T-helper 17 cell (primary cell): ENCODE measurements around the gene TFE3. TPM values are rescaled to one million over a fixed set of nuclear protein-coding genes. Genes with fewer than 3 reads are reported as not detected.
"Not testable (repeated sequence)": the region's sequence is repeated elsewhere in the genome, so short reads cannot be mapped to it uniquely, and the experiment has no call there.

Experiments
- ATAC-seq: fragments of 150-1000 bp; cut with Tn5 transposase; 2 replicates; pipeline ENCODE4 v1.10.0; 2021; ENCODE audit warnings: mild to moderate bottlenecking, moderate library complexity
- DNase-seq, 3 donors: peaks; one replicate each; pipeline versions ENCODE4 v3.0.0 to v3.0.0-alpha.2; 2020 to 2021
- H3K9me3 ChIP-seq: one replicate; pipeline ENCODE4 v1.7.0; 2013; ENCODE audit warnings: low read length, mild to moderate bottlenecking; ENCODE audit not compliant: control insufficient read depth, poor library complexity, severe bottlenecking
- H3K27ac Mint-ChIP-seq: one replicate; pipeline ENCODE4 v1.8.0; 2022; ENCODE audit warnings: mild to moderate bottlenecking, moderate library complexity, mixed read lengths
- H3K27me3 Mint-ChIP-seq: one replicate; pipeline ENCODE4 v1.8.0; 2022; ENCODE audit warnings: mixed read lengths
- H3K36me3 Mint-ChIP-seq: one replicate; pipeline ENCODE4 v1.8.0; 2022; ENCODE audit warnings: low read depth, mixed read lengths
- H3K4me1 Mint-ChIP-seq: one replicate; pipeline ENCODE4 v1.8.0; 2022; ENCODE audit warnings: mild to moderate bottlenecking, mixed read lengths
- H3K4me3 Mint-ChIP-seq: one replicate; pipeline ENCODE4 v1.8.0; 2022; ENCODE audit warnings: mild to moderate bottlenecking, moderate library complexity, mixed read lengths
- total RNA-seq, 4 donors: library from RNA in 2 of 4; stranded (reverse) in 2 of 4; gene quantifications; one replicate each; pipeline ENCODE4 v1.2.3 and lab custom pipeline; 2022 to 2026

Gene TFE3
- total RNA-seq, 2 donors from 2014 or later = 38.9 to 46.4 TPM

DNA sequence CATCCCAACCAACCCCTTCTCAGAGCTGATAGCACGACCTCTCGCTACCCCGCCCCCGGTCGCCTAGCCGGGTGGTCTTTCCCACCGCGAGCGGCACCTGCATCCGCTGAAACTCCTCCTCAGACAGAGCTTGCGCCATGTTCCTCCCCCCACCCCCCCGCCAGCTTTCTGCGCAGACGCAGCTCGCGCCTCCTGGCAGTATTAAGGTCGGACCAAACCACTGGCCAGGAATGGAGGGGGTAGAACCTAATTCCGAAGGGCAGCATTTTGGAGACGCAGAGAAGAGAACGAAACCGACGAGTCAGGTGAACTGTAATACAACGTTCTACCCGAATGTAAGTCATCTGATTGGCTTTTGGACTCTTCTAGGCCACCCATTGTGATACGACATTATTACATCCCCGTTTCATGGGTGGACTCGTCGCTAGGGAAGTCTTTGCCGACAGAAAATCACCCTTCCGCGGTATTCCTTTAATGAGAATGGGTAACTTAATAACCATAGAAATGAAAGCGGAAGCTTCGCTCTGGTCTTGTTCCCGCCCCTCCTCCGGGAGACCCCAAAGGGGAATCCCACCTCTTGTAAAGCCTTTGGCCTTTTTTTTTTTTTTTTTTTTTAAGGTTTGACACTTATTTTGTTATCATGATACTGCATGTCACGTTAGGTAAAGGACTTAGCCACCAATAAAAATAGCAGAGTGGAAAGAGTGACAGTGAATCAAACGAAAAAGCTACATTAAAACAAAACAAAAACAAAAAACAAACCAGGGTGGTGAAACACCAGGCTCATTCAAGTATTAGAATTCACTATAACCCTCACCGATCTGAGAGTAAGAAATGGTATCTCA, 40.8 kb downstream of the TFE3 start, which contains the start of gene GRIPAP1:
GRIPAP1 (minus strand) TSS at position 174 of the 845 bp plus-strand sequence; CDS start at position 139, 35 bp downstream.
- H3K4me3 Mint-ChIP-seq = peak within 1 kb of the TSS; percentile 95
- H3K27ac Mint-ChIP-seq = peak within 1 kb of the TSS; percentile 99
- peak; percentile 82 for ATAC-seq
- DNase-seq = peak; percentile 56 to 69 (median 59)
- H3K9me3 ChIP-seq = no peaks in the 10 kb centered on the region
- H3K27me3 Mint-ChIP-seq = no peaks in the 10 kb centered on the region
- H3K36me3 Mint-ChIP-seq = peaks cover 8% of the 10 kb centered on the region
- peaks cover 20% of the 10 kb centered on the region for H3K4me1 Mint-ChIP-seq

DNA sequence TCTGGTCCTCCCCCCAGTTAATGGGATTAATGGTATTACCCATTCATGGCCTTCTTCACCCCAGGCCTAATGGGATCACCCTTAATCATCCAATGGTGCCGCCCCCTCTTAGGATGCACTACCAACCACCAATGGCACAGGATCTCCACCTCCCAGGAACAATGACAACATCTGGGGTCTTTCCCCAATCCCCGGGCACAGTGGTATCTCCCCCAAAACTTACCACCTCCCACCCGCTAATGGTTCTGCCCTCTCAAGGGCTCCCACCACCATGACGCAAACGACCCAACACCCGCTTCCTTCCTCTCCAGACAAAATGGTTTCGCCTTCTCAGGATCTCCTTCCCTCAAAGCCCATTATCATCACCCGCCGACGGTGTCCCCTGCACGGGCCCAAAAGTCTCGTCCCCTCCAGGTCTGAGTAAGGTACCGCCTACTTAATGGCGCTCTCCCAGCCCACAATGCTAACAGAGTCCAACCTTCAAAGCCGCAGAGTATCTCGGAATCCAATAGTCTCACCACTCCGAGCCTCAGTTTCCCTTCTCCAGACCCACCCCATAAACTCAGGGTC, 41.6 kb downstream of the TFE3 start:
- no peaks in the 10 kb centered on the region for H3K9me3 ChIP-seq
- peak; percentile 63 for ATAC-seq
- H3K36me3 Mint-ChIP-seq = peaks cover 9% of the 10 kb centered on the region
- H3K27me3 Mint-ChIP-seq = no peaks in the 10 kb centered on the region
- H3K4me3 Mint-ChIP-seq = peak overlapping the region; percentile 95
- peaks cover 24% of the 10 kb centered on the region for H3K4me1 Mint-ChIP-seq
- H3K27ac Mint-ChIP-seq = peak overlapping the region; percentile 99
- peak; percentile 27 to 57 (median 39) for DNase-seq

DNA sequence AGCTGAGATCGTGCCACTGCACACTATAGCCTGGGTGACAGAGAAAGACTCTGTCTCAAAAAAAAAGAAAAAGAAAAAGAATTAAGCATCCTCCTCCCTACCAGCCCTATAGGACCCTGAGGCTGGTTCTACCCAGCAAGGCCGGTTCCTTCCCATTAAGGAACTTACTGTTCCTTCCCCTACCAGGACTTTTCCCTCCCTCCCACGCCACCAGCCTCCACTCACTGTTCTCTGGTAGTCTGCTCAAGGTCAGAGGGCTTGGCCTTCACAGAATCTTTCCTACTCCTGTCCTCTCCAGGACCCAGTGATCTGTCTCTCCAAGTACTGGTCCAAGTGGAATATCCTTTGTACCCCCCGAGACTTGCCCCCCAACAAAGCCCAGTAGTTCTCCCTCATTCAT, 42.5 kb downstream of the TFE3 start:
- no peaks in the 10 kb centered on the region for H3K9me3 ChIP-seq
- H3K27ac Mint-ChIP-seq = peak overlapping the region; percentile 99
- ATAC-seq = no peak
- peak overlapping the region; percentile 95 for H3K4me3 Mint-ChIP-seq
- DNase-seq = no peak
- no peaks in the 10 kb centered on the region for H3K27me3 Mint-ChIP-seq
- H3K4me1 Mint-ChIP-seq = peaks cover 26% of the 10 kb centered on the region
- peaks cover 9% of the 10 kb centered on the region for H3K36me3 Mint-ChIP-seq

DNA sequence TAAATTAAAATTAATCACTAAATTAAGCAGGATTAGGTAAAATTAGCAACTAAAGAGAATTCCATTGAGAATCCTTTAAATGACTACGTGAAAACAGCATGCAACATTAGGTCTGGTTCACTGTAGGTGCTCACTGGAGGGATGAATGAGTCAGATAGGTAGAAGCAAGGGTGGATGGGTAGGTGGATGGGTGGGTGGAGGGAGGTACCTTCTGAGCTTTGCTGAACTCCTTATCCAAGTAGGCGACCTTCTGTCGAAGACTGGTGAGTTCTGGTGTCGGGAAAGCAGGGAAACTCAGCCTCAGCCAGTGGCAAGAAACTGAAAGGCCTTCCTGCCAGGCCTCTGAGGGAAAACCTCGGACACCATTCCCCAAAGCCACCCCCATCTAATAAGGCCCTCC, 44.1 kb downstream of the TFE3 start:
- Mint-ChIP-seq H3K27me3 (no peaks in the 10 kb centered on the region), H3K4me1 (peaks cover 29% of the 10 kb centered on the region), H3K4me3 (no peak overlapping the region), H3K27ac (no peak overlapping the region), H3K36me3 (peaks cover 9% of the 10 kb centered on the region)
- ATAC-seq (no peak), DNase-seq (no peak)
- H3K9me3 ChIP-seq = no peaks in the 10 kb centered on the region

DNA sequence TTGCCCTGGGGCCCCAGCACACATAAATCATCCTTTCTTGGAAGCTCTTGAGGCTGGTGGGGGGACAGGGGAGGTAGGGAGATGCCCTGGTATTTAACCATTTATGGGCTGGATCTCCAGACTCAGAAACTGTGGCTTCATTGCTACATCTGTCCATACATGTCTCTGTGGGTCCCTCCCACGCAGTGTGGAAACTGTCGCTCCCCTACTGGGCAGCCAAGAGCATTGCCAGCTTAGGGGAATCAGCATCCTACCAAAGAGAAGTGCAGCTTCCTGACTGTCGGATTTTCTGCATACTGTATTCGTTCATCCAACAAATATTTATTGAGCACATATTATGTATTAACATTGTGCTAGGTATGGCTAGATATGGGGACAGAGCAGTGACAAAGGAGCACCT, 44.8 kb downstream of the TFE3 start:
- Mint-ChIP-seq H3K27me3 (no peaks in the 10 kb centered on the region), H3K27ac (peak overlapping the region; percentile 44), H3K4me1 (peaks cover 29% of the 10 kb centered on the region), H3K36me3 (peaks cover 9% of the 10 kb centered on the region), H3K4me3 (no peak overlapping the region)
- DNase-seq (no peak), ATAC-seq (no peak)
- no peaks in the 10 kb centered on the region for H3K9me3 ChIP-seq

DNA sequence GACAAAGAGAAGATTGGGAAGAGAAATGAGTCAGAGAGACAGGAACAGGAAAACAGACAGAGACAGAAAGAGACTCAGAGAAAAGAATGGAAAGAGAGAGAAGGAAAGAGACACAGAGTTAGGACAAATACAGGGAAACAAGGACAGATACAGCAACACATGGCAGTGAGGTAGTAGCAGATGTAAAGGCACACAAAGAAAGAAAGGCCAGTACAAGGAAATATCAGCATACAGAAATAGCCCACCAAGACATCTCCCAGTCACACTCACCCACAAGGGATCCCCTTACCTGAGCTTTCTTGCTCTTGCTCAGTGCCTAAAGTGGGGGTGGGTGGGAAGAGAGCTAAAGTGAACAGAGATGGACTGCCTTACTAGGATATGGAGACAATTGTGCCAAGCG, 45.3 kb downstream of the TFE3 start:
- H3K9me3 ChIP-seq = no peaks in the 10 kb centered on the region
- DNase-seq (no peak), ATAC-seq (no peak)
- no peaks in the 10 kb centered on the region for H3K27me3 Mint-ChIP-seq
- H3K36me3 Mint-ChIP-seq = peaks cover 9% of the 10 kb centered on the region
- no peak overlapping the region for H3K4me3 Mint-ChIP-seq
- peak overlapping the region; percentile 44 for H3K27ac Mint-ChIP-seq
- H3K4me1 Mint-ChIP-seq = peaks cover 29% of the 10 kb centered on the region

DNA sequence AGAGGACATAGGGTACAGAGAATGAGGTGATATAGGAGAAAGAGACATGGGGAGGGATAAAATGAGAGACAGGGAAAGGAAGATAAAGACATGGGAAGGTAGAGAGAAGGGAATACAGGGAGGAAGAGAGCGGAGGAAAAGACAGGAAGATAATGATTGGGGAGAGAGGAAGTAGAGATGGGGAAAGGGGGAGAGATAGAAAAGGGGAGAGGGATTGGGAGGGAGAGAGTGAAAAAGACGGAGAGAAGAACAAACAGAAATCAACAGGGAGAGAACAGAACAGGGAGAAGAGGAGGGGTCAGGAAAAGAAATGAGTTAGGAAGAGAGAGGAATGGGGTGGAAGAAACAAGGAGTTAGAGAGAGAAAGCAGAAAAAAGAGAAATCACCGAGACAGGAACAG, 45.7 kb downstream of the TFE3 start:
- ATAC-seq = no peak
- Mint-ChIP-seq H3K4me3 (no peak overlapping the region), H3K27ac (no peak overlapping the region), H3K36me3 (peaks cover 9% of the 10 kb centered on the region), H3K27me3 (no peaks in the 10 kb centered on the region), H3K4me1 (peaks cover 29% of the 10 kb centered on the region)
- no peak for DNase-seq
- no peaks in the 10 kb centered on the region for H3K9me3 ChIP-seq

DNA sequence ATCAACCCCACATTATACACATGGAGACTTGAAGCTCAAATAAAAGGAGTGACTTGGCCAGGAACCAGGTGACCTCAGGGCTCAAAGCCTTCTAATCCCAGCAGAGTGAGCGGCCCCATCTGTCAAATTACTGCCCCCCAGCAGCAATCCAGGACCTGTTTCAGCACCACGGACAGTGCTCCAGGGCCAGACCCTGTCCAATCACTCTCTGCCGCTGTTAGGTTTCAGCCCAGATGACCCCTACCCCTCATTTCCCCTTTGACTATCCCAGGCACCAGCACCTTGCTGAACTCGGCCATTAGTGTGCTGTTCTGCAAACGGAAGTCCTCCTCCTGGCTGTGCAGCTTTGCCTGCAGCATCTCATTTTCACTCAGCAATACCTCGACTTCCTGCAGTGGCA, 46.2 kb downstream of the TFE3 start:
- H3K27me3 Mint-ChIP-seq = no peaks in the 10 kb centered on the region
- DNase-seq = no peak
- peaks cover 9% of the 10 kb centered on the region for H3K36me3 Mint-ChIP-seq
- no peak overlapping the region for H3K27ac Mint-ChIP-seq
- H3K9me3 ChIP-seq = no peaks in the 10 kb centered on the region
- ATAC-seq = no peak
- H3K4me1 Mint-ChIP-seq = peaks cover 28% of the 10 kb centered on the region
- no peak overlapping the region for H3K4me3 Mint-ChIP-seq

DNA sequence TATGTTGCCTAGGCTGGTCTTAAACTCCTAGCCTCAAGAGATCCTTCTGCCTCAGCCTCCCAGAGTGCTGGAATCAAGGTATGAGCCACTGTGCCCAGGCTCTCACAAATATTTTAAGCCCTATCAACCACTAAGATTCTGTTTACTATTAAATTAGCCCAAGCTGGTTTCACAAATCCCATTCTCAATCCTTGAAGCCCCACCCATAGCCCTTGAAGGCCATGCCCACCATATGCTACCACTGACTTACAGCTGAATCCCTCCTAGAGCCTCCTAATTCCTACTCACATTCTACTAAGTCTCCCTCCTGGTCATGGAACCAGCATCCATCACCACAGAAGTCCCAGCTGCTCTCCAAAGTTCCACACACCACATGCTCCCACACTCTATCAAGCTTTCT, 50.8 kb downstream of the TFE3 start:
- ATAC-seq = no peak
- Mint-ChIP-seq H3K36me3 (peaks cover 1% of the 10 kb centered on the region), H3K27ac (peak overlapping the region; percentile 74), H3K27me3 (no peaks in the 10 kb centered on the region), H3K4me1 (peaks cover 13% of the 10 kb centered on the region), H3K4me3 (no peak overlapping the region)
- H3K9me3 ChIP-seq = no peaks in the 10 kb centered on the region
- no peak for DNase-seq

DNA sequence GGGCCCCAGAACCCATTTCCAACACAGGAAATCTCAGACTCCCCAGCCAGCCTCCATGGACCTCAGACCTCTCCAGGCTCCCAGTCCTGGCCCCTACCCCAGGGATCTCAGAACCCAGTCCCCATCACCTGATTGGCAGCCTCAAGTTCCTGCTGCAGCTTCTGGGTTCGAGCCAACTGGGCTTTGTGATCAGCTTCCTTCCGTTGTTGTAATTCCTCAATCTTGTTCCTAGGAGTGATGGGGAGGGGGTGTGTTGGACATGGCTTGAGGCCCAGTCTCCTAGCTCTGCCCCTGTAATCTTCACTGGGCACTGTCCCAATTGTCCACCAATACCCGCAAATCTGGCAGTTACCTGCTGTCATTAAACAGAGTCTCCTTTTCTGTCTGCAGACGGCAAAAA, 53.7 kb downstream of the TFE3 start:
- Mint-ChIP-seq H3K4me3 (no peak overlapping the region), H3K27me3 (no peaks in the 10 kb centered on the region), H3K27ac (peak overlapping the region; percentile 45), H3K4me1 (peaks cover 4% of the 10 kb centered on the region), H3K36me3 (peaks cover 2% of the 10 kb centered on the region)
- no peak for DNase-seq
- no peak for ATAC-seq
- H3K9me3 ChIP-seq = no peaks in the 10 kb centered on the region

DNA sequence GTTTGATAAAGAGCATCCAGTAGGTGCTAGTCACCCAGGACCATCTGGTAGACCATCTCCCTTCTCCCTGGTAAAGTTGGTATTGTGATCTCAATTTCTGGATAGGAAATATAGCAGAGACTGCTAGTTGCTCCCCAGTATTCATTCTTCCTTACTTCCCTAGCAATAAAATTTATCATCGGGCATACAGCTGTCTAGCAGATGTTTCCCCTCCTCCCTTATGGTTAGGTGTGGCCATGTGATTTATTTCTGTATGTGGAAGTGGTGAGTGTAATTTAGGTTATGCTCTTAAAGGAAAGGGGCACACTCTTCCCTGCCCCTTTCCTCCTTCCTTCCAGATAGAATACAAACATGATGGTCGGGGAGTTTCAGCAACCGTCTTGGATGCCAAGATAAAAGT, 59.3 kb downstream of the TFE3 start:
- H3K9me3 ChIP-seq = no peaks in the 10 kb centered on the region
- ATAC-seq = no peak
- H3K4me1 Mint-ChIP-seq = peaks cover 4% of the 10 kb centered on the region
- H3K27ac Mint-ChIP-seq = no peak overlapping the region
- no peak for DNase-seq
- peaks cover 8% of the 10 kb centered on the region for H3K36me3 Mint-ChIP-seq
- H3K27me3 Mint-ChIP-seq = no peaks in the 10 kb centered on the region
- no peak overlapping the region for H3K4me3 Mint-ChIP-seq

DNA sequence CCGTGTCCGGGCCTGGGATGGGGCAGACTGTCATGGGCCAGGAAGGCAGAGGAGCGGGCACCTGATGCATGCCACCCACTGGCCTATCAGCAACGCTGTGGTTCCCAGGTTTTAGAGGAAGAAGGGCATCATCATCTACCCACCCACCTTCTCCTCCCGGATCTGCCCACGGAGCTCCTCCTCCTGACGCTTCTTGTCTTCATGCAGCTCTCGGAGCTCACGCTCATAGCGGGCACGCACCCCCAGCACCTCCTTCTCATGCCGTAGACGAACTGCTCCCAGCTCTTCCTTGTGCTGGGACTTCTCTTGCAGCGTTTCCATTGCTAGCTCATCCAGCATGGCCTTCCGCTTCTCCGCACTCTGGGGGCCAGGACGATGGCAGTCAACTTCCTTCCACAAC, 60.1 kb downstream of the TFE3 start:
- Mint-ChIP-seq H3K4me3 (no peak overlapping the region), H3K36me3 (peaks cover 10% of the 10 kb centered on the region), H3K4me1 (no peaks in the 10 kb centered on the region), H3K27ac (no peak overlapping the region), H3K27me3 (no peaks in the 10 kb centered on the region)
- ATAC-seq (no peak), DNase-seq (no peak)
- no peaks in the 10 kb centered on the region for H3K9me3 ChIP-seq

DNA sequence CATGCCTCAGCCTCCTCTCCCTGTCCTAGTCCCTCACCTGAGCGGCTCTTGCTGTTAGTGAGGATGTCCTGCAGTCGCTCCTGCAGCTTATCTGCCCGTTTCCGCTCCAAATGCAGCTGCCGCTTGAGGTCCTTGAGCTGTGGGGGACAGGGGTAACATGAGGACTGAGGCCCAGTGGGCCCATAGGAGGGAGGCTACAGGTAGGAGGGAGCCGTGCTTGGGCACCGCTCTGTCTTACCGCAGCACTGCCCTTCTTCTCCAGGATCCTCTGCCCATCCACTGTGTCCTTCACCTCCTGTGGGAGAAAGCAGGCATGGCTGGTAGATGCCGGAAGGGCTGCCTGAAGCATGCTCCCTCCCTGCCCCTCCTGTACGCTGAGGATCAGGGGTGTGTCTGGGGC, 62.0 kb downstream of the TFE3 start:
- Mint-ChIP-seq H3K27ac (no peak overlapping the region), H3K27me3 (no peaks in the 10 kb centered on the region), H3K4me3 (no peak overlapping the region), H3K4me1 (no peaks in the 10 kb centered on the region), H3K36me3 (peaks cover 10% of the 10 kb centered on the region)
- H3K9me3 ChIP-seq = no peaks in the 10 kb centered on the region
- ATAC-seq (no peak), DNase-seq (no peak)

DNA sequence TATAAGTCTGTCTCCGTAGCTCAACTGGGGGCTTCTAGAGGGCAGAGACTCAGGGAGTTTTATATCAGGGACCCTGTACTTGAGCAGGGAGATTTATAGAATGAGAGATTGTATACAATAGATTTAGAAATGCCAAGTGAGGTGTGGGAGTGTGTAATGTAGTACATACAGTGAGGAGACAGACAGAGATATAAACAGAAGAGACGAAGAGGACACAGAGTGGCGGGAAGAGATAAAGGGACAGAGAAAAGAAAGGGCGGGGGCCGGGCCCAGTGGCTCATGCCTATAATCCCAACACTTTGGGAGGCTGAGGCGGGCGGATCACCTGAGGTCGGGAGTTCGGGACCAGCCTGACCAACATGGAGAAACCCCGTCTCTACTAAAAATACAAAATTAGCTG, 62.8 kb downstream of the TFE3 start:
- not testable (repeated sequence) for DNase-seq, H3K27me3 Mint-ChIP-seq, ATAC-seq, H3K4me1 Mint-ChIP-seq, H3K9me3 ChIP-seq, H3K27ac Mint-ChIP-seq, H3K4me3 Mint-ChIP-seq
- peaks cover 11% of the 10 kb centered on the region for H3K36me3 Mint-ChIP-seq
